Measurements from ENCODE around the gene MAP2K3. TPM values are rescaled to one million over a fixed set of nuclear protein-coding genes. Genes with fewer than 3 reads are reported as not detected.

MAP2K3 gene
- total and polyA plus RNA-seq, 2 donors (not counting 3 experiments of a cell fraction or from before 2014, with no cell fraction given), result 15.3 to 36.3 TPM

DNA sequence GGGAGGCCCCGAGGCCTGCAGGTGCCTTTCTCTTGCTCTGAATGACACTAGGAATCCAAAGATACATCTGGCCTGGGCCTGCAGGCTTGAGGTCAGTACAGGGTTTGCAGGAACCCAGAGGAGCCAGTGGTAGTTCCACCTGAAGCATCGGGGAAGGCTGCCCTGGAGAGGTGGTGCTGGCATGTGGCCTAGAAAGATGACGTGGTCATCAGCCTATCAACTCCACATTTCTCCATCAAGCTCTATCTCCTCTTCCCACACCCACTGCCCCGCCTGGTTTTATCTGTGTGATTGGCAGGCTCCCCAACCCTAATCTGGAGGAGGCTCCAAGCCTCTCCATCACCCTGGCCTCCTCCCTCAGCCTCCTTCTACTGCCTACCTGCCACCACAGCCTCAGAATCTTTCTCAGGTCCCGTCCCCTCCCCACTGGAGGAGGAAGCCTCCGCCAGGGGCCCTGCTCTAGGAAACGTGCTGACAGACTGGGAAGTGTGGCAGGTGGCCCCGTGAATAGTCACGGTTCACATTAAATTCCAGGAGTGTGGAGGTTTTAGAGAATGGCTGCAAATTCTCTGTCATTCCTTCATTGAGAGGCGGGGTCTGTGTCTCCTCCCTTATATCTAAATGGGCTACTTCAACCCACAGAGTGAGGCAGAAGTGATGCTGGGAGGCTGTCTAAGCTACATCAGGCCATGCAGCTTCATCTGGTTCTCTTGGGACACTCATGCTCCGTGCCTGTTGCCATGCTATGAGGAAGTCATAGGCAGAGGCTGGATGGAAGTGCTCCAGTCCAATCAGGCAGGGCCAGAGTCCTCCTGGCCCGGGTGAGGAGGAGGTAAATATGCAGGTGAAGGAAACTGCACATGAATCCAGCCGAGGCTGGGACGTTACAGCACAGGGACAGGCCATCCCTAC, 11.4 kb upstream of the MAP2K3 start:
- DNase-seq (ENCODE audit: low read depth, low spot score), result no peak
- Histone ChIP-seq H4K20me1 (replicated peaks; ENCODE audit: control insufficient read depth, extremely low read depth, insufficient read depth, low read length) (no peaks in the 10 kb centered on the region), H3K9me3 (replicated peaks; ENCODE audit: control insufficient read depth, insufficient read depth, low read length) (no peaks in the 10 kb centered on the region), H3K27ac (ENCODE audit: insufficient read depth, low read depth, low read length) (no peak overlapping the region), H3K9ac (replicated peaks; ENCODE audit: extremely low read depth, insufficient read depth, low read length) (no peak overlapping the region), H3K4me1 (ENCODE audit: control insufficient read depth, extremely low read depth, insufficient read depth, low read length) (peaks cover 11% of the 10 kb centered on the region), H3K36me3 (ENCODE audit: control insufficient read depth in 2 of 2, extremely low read depth in 1 of 2, insufficient read depth in 2 of 2, low read length in 2 of 2) (no peaks in the 10 kb centered on the region), H3K27me3 (ENCODE audit: control insufficient read depth in 2 of 2, insufficient read depth in 2 of 2, low read length in 2 of 2) (no peaks in the 10 kb centered on the region), H3K9me1 (replicated peaks; ENCODE audit: control insufficient read depth, extremely low read depth, insufficient read depth, low read length) (no peaks in the 10 kb centered on the region), H3K79me2 (ENCODE audit: control insufficient read depth, insufficient read depth, low read length) (no peaks in the 10 kb centered on the region), H2AFZ (ENCODE audit: low read depth, low read length) (no peak overlapping the region), H3K4me2 (ENCODE audit: insufficient read depth, low read length) (no peak overlapping the region), H3K4me3 (replicated peaks in 1 of 3; ENCODE audit: insufficient read depth in 1 of 3, low read depth in 1 of 3, low read length in 3 of 3) (no peak overlapping the region)
- no peak for FAIRE-seq
- no peak for TF ChIP-seq MYC (IDR thresholded peaks at IDR 0.05; ENCODE audit: low read depth, low read length)
- no peak for TF ChIP-seq JUN (IDR thresholded peaks at IDR 0.05; ENCODE audit: borderline replicate concordance, insufficient read depth, insufficient read length, low read depth)
- TF ChIP-seq POLR2A (IDR thresholded peaks at IDR 0.05; ENCODE audit: low read depth, low read length), result no peak
- TF ChIP-seq, protein P1, sequence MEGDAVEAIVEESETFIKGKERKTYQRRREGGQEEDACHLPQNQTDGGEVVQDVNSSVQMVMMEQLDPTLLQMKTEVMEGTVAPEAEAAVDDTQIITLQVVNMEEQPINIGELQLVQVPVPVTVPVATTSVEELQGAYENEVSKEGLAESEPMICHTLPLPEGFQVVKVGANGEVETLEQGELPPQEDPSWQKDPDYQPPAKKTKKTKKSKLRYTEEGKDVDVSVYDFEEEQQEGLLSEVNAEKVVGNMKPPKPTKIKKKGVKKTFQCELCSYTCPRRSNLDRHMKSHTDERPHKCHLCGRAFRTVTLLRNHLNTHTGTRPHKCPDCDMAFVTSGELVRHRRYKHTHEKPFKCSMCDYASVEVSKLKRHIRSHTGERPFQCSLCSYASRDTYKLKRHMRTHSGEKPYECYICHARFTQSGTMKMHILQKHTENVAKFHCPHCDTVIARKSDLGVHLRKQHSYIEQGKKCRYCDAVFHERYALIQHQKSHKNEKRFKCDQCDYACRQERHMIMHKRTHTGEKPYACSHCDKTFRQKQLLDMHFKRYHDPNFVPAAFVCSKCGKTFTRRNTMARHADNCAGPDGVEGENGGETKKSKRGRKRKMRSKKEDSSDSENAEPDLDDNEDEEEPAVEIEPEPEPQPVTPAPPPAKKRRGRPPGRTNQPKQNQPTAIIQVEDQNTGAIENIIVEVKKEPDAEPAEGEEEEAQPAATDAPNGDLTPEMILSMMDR (IDR thresholded peaks at IDR 0.05; ENCODE audit: extremely low read depth in 1 of 2, insufficient read depth in 1 of 2, low read depth in 1 of 2, low read length in 2 of 2), result no peak
- no peak for TF ChIP-seq EZH2 (IDR thresholded peaks at IDR 0.05; ENCODE audit: borderline replicate concordance, low read depth, low read length, severe bottlenecking)
- TF ChIP-seq POLR2AphosphoS5 (IDR thresholded peaks at IDR 0.05; ENCODE audit: insufficient read depth, low read depth, low read length), result no peak
- TF ChIP-seq FOS (IDR thresholded peaks at IDR 0.05; ENCODE audit: borderline replicate concordance, insufficient read depth, low read length), result no peak
- no peak for TF ChIP-seq GATA2 (IDR thresholded peaks at IDR 0.05; ENCODE audit: insufficient read depth, insufficient read length, low read depth, low read length)
- dilution Hi-C loops (cut with MboI; ENCODE audit: extremely low pct_ligation_motif_present, low sequenced_read_pairs), result no loop called here
- POLR2A ChIA-PET, result no interaction called here
- BruUV-seq (replicated peaks), result no TSS peak
- intact Hi-C loops (cut with micrococcal nuclease), result no loop called here
- CTCF ChIA-PET, result interaction anchor here (1.8 to 1.9 kb wide), 2 partner anchors 9 to 144 kb away, joined by 5 to 6 read pairs; no protein-coding TSS in a partner anchor

All from endothelial cell of umbilical vein (primary cell).